WTC11 (cell line): ENCODE results near the gene ESM1. TPM values are rescaled to one million over a fixed set of nuclear protein-coding genes. Genes with fewer than 3 reads are reported as not detected.

ENCODE experiments used
- ATAC-seq: fragments of 200-7000 bp; cut with Tn5 transposase; 2 replicates; pipeline ENCODE4 v1.10.0; 2021; ENCODE audit warnings: mild to moderate bottlenecking, moderate library complexity
- CTCF ChIA-PET: fragments of 300-600 bp; sonication (Branson Sonifier 250); formaldehyde crosslinking; loops from one replicate; lab custom pipeline; 2021; ENCODE audit warnings: antibody characterized with exemption; lab: Charles Lee
- POLR2A ChIA-PET: fragments of 350-600 bp; sonication (Branson Sonifier 250); formaldehyde crosslinking; loops from one replicate; lab custom pipeline; 2021; ENCODE audit warnings: antibody characterized with exemption; lab: Charles Lee
- DNase-seq: peaks from one replicate; pipeline ENCODE4 v3.0.0; 2021; ENCODE audit warnings: low spot score
- H3K27ac Mint-ChIP-seq: 2 replicates; pipeline ENCODE4 v1.8.0; 2021; ENCODE audit warnings: mixed read lengths
- H3K27me3 Mint-ChIP-seq: 2 replicates; pipeline ENCODE4 v1.8.0; 2021; ENCODE audit warnings: low read depth, mild to moderate bottlenecking, moderate library complexity, mixed read lengths
- H3K36me3 Mint-ChIP-seq: 2 replicates; pipeline ENCODE4 v1.8.0; 2021; ENCODE audit warnings: mixed read lengths
- H3K4me1 Mint-ChIP-seq: 2 replicates; pipeline ENCODE4 v1.8.0; 2022; ENCODE audit warnings: mixed read lengths
- H3K4me3 Mint-ChIP-seq: 2 replicates; pipeline ENCODE4 v1.8.0; 2021; ENCODE audit warnings: mild to moderate bottlenecking, moderate library complexity, mixed read lengths
- H3K9me3 Mint-ChIP-seq: 2 replicates; pipeline ENCODE4 v1.8.0; 2021; ENCODE audit warnings: mixed read lengths
- CBFB ChIP-seq: sonication (generic); formaldehyde crosslinking; IDR thresholded peaks from 2 replicates; pipeline ENCODE4 v1.8.1; 2022; ENCODE audit warnings: mild to moderate bottlenecking, low read depth, missing genetic modification reagents
- CDX4 ChIP-seq: fragments of 250-450 bp; sonication (Bioruptor Pico); IDR thresholded peaks from 2 replicates; pipeline ENCODE4 v1.9.0; 2021; ENCODE audit warnings: moderate library complexity, mild to moderate bottlenecking, inconsistent platforms, borderline replicate concordance
- CREM ChIP-seq: sonication (generic); formaldehyde crosslinking; IDR thresholded peaks from 2 replicates; pipeline ENCODE4 v1.8.1; 2022; ENCODE audit warnings: mild to moderate bottlenecking, missing genetic modification reagents, moderate library complexity
- EMX1 ChIP-seq: fragments of 250-450 bp; sonication (Bioruptor Pico); IDR thresholded peaks from 2 replicates; pipeline ENCODE4 v1.8.0; 2021; ENCODE audit warnings: mild to moderate bottlenecking
- ERG ChIP-seq: fragments of 250-450 bp; sonication (Bioruptor Pico); IDR thresholded peaks from 2 replicates; pipeline ENCODE4 v1.8.0; 2021; ENCODE audit warnings: mild to moderate bottlenecking
- GTF2I ChIP-seq: fragments of 250-450 bp; sonication (Bioruptor Pico); conservative IDR thresholded peaks from 2 replicates; pipeline ENCODE4 v1.4.0; 2021; ENCODE audit warnings: mild to moderate bottlenecking
- MYBL2 ChIP-seq: sonication (generic); formaldehyde crosslinking; IDR thresholded peaks from 2 replicates; pipeline ENCODE4 v1.8.1; 2023; ENCODE audit warnings: mild to moderate bottlenecking, moderate library complexity, missing genetic modification reagents
- NFATC4 ChIP-seq: fragments of 250-450 bp; sonication (Bioruptor Pico); IDR thresholded peaks from 2 replicates; pipeline ENCODE4 v1.9.0; 2021; ENCODE audit warnings: mild to moderate bottlenecking
- NR1H2 ChIP-seq: sonication (generic); formaldehyde crosslinking; IDR thresholded peaks from 2 replicates; pipeline ENCODE4 v1.9.0; 2021; ENCODE audit warnings: mild to moderate bottlenecking, moderate library complexity, missing genetic modification reagents
- PRRX2 ChIP-seq: fragments of 250-450 bp; sonication (Bioruptor Pico); IDR thresholded peaks from 2 replicates; pipeline ENCODE4 v1.8.0; 2021; ENCODE audit warnings: mild to moderate bottlenecking
- RORB ChIP-seq: fragments of 250-450 bp; sonication (Bioruptor Pico); IDR thresholded peaks from 2 replicates; pipeline ENCODE4 v1.9.0; 2021; ENCODE audit warnings: mild to moderate bottlenecking
- TEAD4 ChIP-seq: sonication (generic); formaldehyde crosslinking; IDR thresholded peaks from 2 replicates; pipeline ENCODE4 v1.8.0; 2022; ENCODE audit warnings: mild to moderate bottlenecking, missing genetic modification reagents
- USF2 ChIP-seq: sonication (generic); formaldehyde crosslinking; IDR thresholded peaks from 2 replicates; pipeline ENCODE4 v1.8.1; 2023; ENCODE audit warnings: mild to moderate bottlenecking, missing genetic modification reagents, moderate library complexity
- ZMAT4 ChIP-seq: fragments of 250-450 bp; sonication (Bioruptor Pico); IDR thresholded peaks from 2 replicates; pipeline ENCODE4 v1.9.0; 2021; ENCODE audit warnings: mild to moderate bottlenecking
- ZNF232 ChIP-seq: sonication (generic); formaldehyde crosslinking; IDR thresholded peaks from 2 replicates; pipeline ENCODE4 v1.8.0; 2022; ENCODE audit warnings: mild to moderate bottlenecking, missing genetic modification reagents
- ZNF281 ChIP-seq: sonication (generic); formaldehyde crosslinking; IDR thresholded peaks from 2 replicates; pipeline ENCODE4 v1.8.0; 2023; ENCODE audit warnings: mild to moderate bottlenecking, missing genetic modification reagents
- ZNF317 ChIP-seq: sonication (generic); formaldehyde crosslinking; IDR thresholded peaks from 2 replicates; pipeline ENCODE4 v1.8.1; 2023; ENCODE audit warnings: low read depth, mild to moderate bottlenecking, moderate library complexity, missing genetic modification reagents, borderline replicate concordance
- ZNF423 ChIP-seq: fragments of 250-450 bp; sonication (Bioruptor Pico); IDR thresholded peaks from 2 replicates; pipeline ENCODE4 v2.1.2; 2022; ENCODE audit warnings: mild to moderate bottlenecking, moderate library complexity
- total RNA-seq: library from RNA; stranded (reverse); gene quantifications from 3 replicates; pipeline ENCODE4 v1.2.3, GENCODE V29; 2021

The ESM1 gene
- total RNA-seq, 1 experiment from 2014 or later = not detected

GRCh38 chr5:54942064-54942778, 43.2 kb downstream of the ESM1 start (continued):
- TF ChIP-seq ZNF281 (CRISPR knock-in tag) = no peak
- no peak for TF ChIP-seq NR1H2 (CRISPR knock-in tag)
- TF ChIP-seq RORB (CRISPR knock-in tag) = no peak
- TF ChIP-seq CBFB (CRISPR knock-in tag) = no peak
- TF ChIP-seq USF2 (CRISPR knock-in tag) = no peak
- TF ChIP-seq, all 79 proteins: peak for 0

- Mint-ChIP-seq H3K27me3 (no peaks in the 10 kb centered on the region), H3K4me3 (no peak overlapping the region), H3K36me3 (no peaks in the 10 kb centered on the region), H3K4me1 (peaks cover 23% of the 10 kb centered on the region), H3K27ac (no peak overlapping the region), H3K9me3 (peaks cover 6% of the 10 kb centered on the region; the same call in 1 of the 2 replicates)
- ChIA-PET CTCF (interaction anchor here (0.7 kb wide), 1 partner anchor 28 kb away, joined by 3 read pairs; no protein-coding TSS in a partner anchor), POLR2A (no interaction called here)
- ATAC-seq = no peak
- DNase-seq = no peak
- TF ChIP-seq ZNF317 = no peak
- no peak for TF ChIP-seq PRRX2 (CRISPR knock-in tag)
- no peak for TF ChIP-seq CREM (CRISPR knock-in tag)
- TF ChIP-seq MYBL2 = no peak
- TF ChIP-seq ZMAT4 (CRISPR knock-in tag) = no peak
Measured at GRCh38 chr5:54936201-54936600, 49.2 kb downstream of the ESM1 start.

GRCh38 chr5:54932789-54933188, 52.6 kb downstream of the ESM1 start:
- no peaks in the 10 kb centered on the region for H3K27me3 Mint-ChIP-seq
- ATAC-seq (no peak; the same call in 1 of the 2 replicates), DNase-seq (no peak)
- H3K4me3 Mint-ChIP-seq = no peak overlapping the region
- ChIA-PET POLR2A (interaction anchor here (0.6 kb wide), 1 partner anchor 621 kb away, joined by 3 read pairs; no protein-coding TSS in a partner anchor), CTCF (interaction anchor here (1.5 to 1.6 kb wide), 2 partner anchors 12 to 27 kb away, joined by 5 to 19 read pairs; no protein-coding TSS in a partner anchor)
- no peak overlapping the region for H3K27ac Mint-ChIP-seq
- H3K9me3 Mint-ChIP-seq = peaks cover 2% of the 10 kb centered on the region; the same call in 1 of the 2 replicates
- H3K4me1 Mint-ChIP-seq = peaks cover 18% of the 10 kb centered on the region
- no peaks in the 10 kb centered on the region for H3K36me3 Mint-ChIP-seq
- no peak for TF ChIP-seq NFATC4 (CRISPR knock-in tag)
- TF ChIP-seq, all 79 proteins: peak for 0

GRCh38 chr5:54930736-54931135, 54.7 kb downstream of the ESM1 start:
- no peak for TF ChIP-seq ZNF232 (CRISPR knock-in tag)
- no peak for TF ChIP-seq TEAD4 (CRISPR knock-in tag)
- TF ChIP-seq ZNF423 (CRISPR knock-in tag) = no peak
- no peak for TF ChIP-seq ERG
- no peak for TF ChIP-seq MYBL2
- TF ChIP-seq GTF2I (CRISPR knock-in tag) = no peak
- no peak for TF ChIP-seq CDX4 (CRISPR knock-in tag)
- no peak for TF ChIP-seq EMX1 (CRISPR knock-in tag)
- Mint-ChIP-seq H3K4me3 (no peak overlapping the region), H3K36me3 (no peaks in the 10 kb centered on the region), H3K27me3 (no peaks in the 10 kb centered on the region), H3K27ac (no peak overlapping the region), H3K9me3 (peaks cover 8% of the 10 kb centered on the region), H3K4me1 (peaks cover 9% of the 10 kb centered on the region)
- no peak for DNase-seq
- ATAC-seq = no peak
- POLR2A ChIA-PET = no interaction called here
- CTCF ChIA-PET = interaction anchor here (0.9 to 1.8 kb wide), 6 partner anchors 13 to 229 kb away, joined by 3 to 6 read pairs (median 4); partner anchors contain the start of gene GPX8
